Spinal cord (tissue), 10 donors: ENCODE measurements around the gene LRWD1. TPM values are rescaled to one million over a fixed set of nuclear protein-coding genes. Genes with fewer than 3 reads are reported as not detected.
"Not testable (repeated sequence)": the region's sequence is repeated elsewhere in the genome, so short reads cannot be mapped to it uniquely, and the experiment has no call there.

Experiments used
- DNase-seq, 6 donors: peaks; one replicate each; pipeline versions ENCODE4 v3.0.0 to v3.0.0-alpha.2; 2013 to 2015; ENCODE audit warnings: low spot score in 6 of 6, low read depth in 4 of 6
- H3K27ac ChIP-seq: one replicate; pipeline ENCODE4 v1.5.1; 2013; ENCODE audit warnings: low read depth, low read length, control low read depth
- H3K27me3 ChIP-seq: one replicate; pipeline ENCODE4 v1.6.1; 2013; ENCODE audit warnings: low read length; ENCODE audit not compliant: control insufficient read depth, insufficient read depth
- H3K36me3 ChIP-seq: one replicate; pipeline ENCODE4 v1.6.1; 2013; ENCODE audit warnings: low read length; ENCODE audit not compliant: control insufficient read depth, insufficient read depth
- H3K4me1 ChIP-seq: one replicate; pipeline ENCODE4 v1.6.1; 2013; ENCODE audit warnings: low read length; ENCODE audit not compliant: control insufficient read depth, insufficient read depth
- H3K4me3 ChIP-seq: one replicate; pipeline ENCODE4 v1.5.1; 2013; ENCODE audit warnings: low read depth, low read length, control low read depth
- H3K9me3 ChIP-seq: one replicate; pipeline ENCODE4 v1.6.1; 2013; ENCODE audit warnings: low read length; ENCODE audit not compliant: control insufficient read depth, insufficient read depth
- WGBS: methylation state at CpG from one replicate; pipeline ENCODE4 v1.1.5; 2013; ENCODE audit warnings: missing lambda C conversion rate; ENCODE audit not compliant: insufficient coverage; 5-methylcytosine and 5-hydroxymethylcytosine counted together
- polyA plus RNA-seq, 2 donors: library from polyadenylated mRNA; unstranded; fragments of 120-200 nt; gene quantifications; one replicate each; pipeline ENCODE4 v1.2.1, GENCODE V29; 2013; ENCODE audit not compliant: insufficient read length in 2 of 2
- total RNA-seq, 2 donors: library from RNA; depleted of rRNA in 1 of 2; stranded (reverse); fragments of 120-200 nt in 1 of 2; fragments of >200 nt in 1 of 2; gene quantifications; one replicate each; pipeline versions ENCODE4 v1.2.3 to v1.2.4, GENCODE V29; 2013 to 2014
- donor health status: healthy.

Gene LRWD1
- total and polyA plus RNA-seq, 4 donors = 20.9 to 48.6 (median 33.3) TPM

DNA sequence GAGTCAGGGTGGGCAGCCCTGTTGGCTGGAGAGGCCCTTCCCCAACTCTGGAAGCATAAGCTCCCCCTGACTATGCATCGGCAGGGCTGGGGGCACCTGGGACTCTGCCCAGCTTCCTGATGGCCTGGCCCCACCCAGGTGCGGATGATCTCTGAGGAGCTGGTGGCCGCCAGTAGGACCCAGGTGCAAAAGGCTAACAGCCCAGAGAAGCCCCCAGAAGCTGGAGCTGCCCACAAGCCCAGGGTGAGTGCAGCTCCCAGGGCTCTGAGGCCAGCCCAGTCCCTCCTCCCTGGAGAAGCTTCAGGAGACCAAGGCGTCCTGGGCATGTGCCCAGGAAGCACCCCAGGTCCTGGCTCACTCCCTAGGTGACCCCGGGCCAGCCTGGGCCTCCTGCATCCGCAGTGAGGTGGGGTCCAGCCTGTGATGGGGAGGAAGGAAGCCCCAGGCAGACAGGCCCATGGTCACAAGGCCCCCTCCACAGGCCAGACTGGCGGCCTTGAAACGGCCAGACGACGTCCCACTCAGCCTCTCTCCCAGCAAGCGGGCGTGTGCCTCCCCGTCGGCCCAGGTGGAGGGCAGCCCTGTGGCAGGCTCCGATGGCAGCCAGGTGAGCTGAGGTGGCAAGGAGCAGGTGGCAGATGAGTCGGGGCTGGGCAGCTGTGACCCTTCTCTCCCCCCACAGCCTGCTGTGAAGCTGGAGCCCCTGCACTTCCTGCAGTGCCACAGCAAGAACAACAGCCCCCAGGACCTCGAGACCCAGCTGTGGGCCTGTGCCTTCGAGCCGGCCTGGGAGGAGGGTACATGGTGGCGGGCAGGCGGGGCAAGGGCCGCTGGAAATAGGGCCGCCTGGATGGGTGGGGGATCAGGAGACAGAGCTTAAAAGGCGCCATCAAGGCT lies 3.0 kb downstream of the LRWD1 start:
- Histone ChIP-seq H3K9me3 (no peaks in the 10 kb centered on the region), H3K4me1 (peaks cover 48% of the 10 kb centered on the region), H3K36me3 (peaks cover 71% of the 10 kb centered on the region), H3K27me3 (no peaks in the 10 kb centered on the region), H3K4me3 (no peak overlapping the region), H3K27ac (no peak overlapping the region)
- no peak for DNase-seq
- WGBS = 90% methylated on average over 21 of the region's 24 CpGs

GRCh38 chr7:102468478-102469350 lies 3.9 kb downstream of the LRWD1 start:
- H3K27ac ChIP-seq = no peak overlapping the region
- no peak overlapping the region for H3K4me3 ChIP-seq
- peaks cover 80% of the 10 kb centered on the region for H3K36me3 ChIP-seq
- DNase-seq = no peak
- 89% methylated on average over 40 of the region's 40 CpGs for WGBS
- H3K27me3 ChIP-seq = no peaks in the 10 kb centered on the region
- H3K4me1 ChIP-seq = peaks cover 50% of the 10 kb centered on the region
- no peaks in the 10 kb centered on the region for H3K9me3 ChIP-seq

DNA sequence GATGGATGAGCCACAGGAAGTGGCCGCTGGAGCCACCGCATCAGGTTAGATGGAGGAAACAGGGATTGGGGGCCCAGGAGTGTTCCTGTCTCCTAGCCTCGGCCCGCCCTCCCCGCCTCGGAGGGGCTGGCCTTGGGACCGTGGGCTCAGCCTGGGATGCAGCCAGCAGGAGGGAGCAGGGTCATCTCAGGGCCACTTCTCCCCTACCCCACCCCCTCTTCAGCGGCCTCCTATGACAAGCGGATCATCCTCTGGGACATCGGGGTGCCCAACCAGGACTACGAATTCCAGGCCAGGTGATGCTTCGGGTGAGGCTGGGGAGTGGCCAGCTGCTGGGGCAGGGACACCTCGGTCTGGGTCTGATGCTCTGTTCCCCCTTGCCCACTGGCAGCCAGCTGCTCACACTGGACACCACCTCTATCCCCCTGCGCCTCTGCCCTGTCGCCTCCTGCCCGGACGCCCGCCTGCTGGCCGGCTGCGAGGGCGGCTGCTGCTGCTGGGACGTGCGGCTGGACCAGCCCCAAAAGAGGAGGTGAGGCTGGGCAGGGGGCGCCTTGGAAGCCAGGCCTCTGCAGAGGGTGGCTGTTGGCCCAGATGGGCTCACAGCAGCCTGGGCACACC lies 4.7 kb downstream of the LRWD1 start:
- H3K4me1 ChIP-seq = peaks cover 48% of the 10 kb centered on the region
- H3K27me3 ChIP-seq = no peaks in the 10 kb centered on the region
- H3K4me3 ChIP-seq = no peak overlapping the region
- H3K9me3 ChIP-seq = no peaks in the 10 kb centered on the region
- WGBS = 92% methylated on average over 24 of the region's 24 CpGs
- H3K27ac ChIP-seq = no peak overlapping the region
- H3K36me3 ChIP-seq = peaks cover 83% of the 10 kb centered on the region
- DNase-seq = no peak

- no peak overlapping the region for H3K4me3 ChIP-seq
- no peak overlapping the region for H3K27ac ChIP-seq
- H3K36me3 ChIP-seq = peaks cover 84% of the 10 kb centered on the region
- 93% methylated on average over 13 of the region's 20 CpGs for WGBS
- H3K9me3 ChIP-seq = no peaks in the 10 kb centered on the region
- DNase-seq = no peak
- H3K4me1 ChIP-seq = peaks cover 51% of the 10 kb centered on the region
- no peaks in the 10 kb centered on the region for H3K27me3 ChIP-seq
These were observed 5.4 kb downstream of the LRWD1 start for GRCh38 chr7:102469972-102470825.

- H3K27me3 ChIP-seq = no peaks in the 10 kb centered on the region
- no peak overlapping the region for H3K4me3 ChIP-seq
- no peaks in the 10 kb centered on the region for H3K9me3 ChIP-seq
- no peak for DNase-seq
- peaks cover 38% of the 10 kb centered on the region for H3K4me1 ChIP-seq
- 85% methylated on average over 6 of the region's 6 CpGs for WGBS
- peaks cover 75% of the 10 kb centered on the region for H3K36me3 ChIP-seq
- H3K27ac ChIP-seq = no peak overlapping the region
These were observed 7.0 kb downstream of the LRWD1 start for GRCh38 chr7:102471791-102472125.

- H3K4me3 ChIP-seq = no peak overlapping the region
- 75% methylated on average over 26 of the region's 31 CpGs for WGBS
- H3K36me3 ChIP-seq = peaks cover 69% of the 10 kb centered on the region
- no peaks in the 10 kb centered on the region for H3K27me3 ChIP-seq
- H3K27ac ChIP-seq = no peak overlapping the region
- no peaks in the 10 kb centered on the region for H3K9me3 ChIP-seq
- no peak for DNase-seq
- peaks cover 33% of the 10 kb centered on the region for H3K4me1 ChIP-seq
These were observed 7.6 kb downstream of the LRWD1 start for GRCh38 chr7:102472126-102473041.

- Histone ChIP-seq H3K36me3 (peaks cover 58% of the 10 kb centered on the region), H3K4me3 (no peak overlapping the region), H3K4me1 (peaks cover 30% of the 10 kb centered on the region), H3K27ac (peak overlapping the region; percentile 0), H3K27me3 (no peaks in the 10 kb centered on the region), H3K9me3 (no peaks in the 10 kb centered on the region)
- 77% methylated on average over 14 of the region's 23 CpGs for WGBS
- DNase-seq = peak in 1 of 6 donors; percentile 6
These were observed 8.6 kb downstream of the LRWD1 start for GRCh38 chr7:102473271-102473991.

GRCh38 chr7:102474116-102474515 lies 9.3 kb downstream of the LRWD1 start:
- Histone ChIP-seq H3K36me3 (peaks cover 51% of the 10 kb centered on the region), H3K27ac (peak overlapping the region; percentile 0), H3K4me1 (peaks cover 30% of the 10 kb centered on the region)
- WGBS = no CpG with 5 or more reads among the region's 14 CpGs
- not testable (repeated sequence) for H3K9me3 ChIP-seq, H3K27me3 ChIP-seq, H3K4me3 ChIP-seq, DNase-seq
